ENCODE data around the gene ASS1. TPM values are rescaled to one million over a fixed set of nuclear protein-coding genes. Genes with fewer than 3 reads are reported as not detected.

Gene ASS1
- total RNA-seq, 3 donors from 2014 or later (not counting 1 experiment from before 2014, with no cell fraction given), result 1.3 TPM; not detected in 2

- Mint-ChIP-seq H3K27ac (no peak overlapping the region), H3K9me3 (no peaks in the 10 kb centered on the region), H3K36me3 (no peaks in the 10 kb centered on the region), H3K27me3 (ENCODE audit: low read depth in 2 of 2) (no peaks in the 10 kb centered on the region), H3K4me3 (no peak overlapping the region), H3K4me1 (no peaks in the 10 kb centered on the region)
- no peaks in the 10 kb centered on the region for H3K4me1 ChIP-seq (ENCODE audit: control insufficient read depth, insufficient read depth, low read length)
- DNase-seq, result no peak
- no peak overlapping the region for H3K4me3 ChIP-seq (ENCODE audit: low read length)
- ATAC-seq, result no peak
- no peaks in the 10 kb centered on the region for H3K36me3 ChIP-seq (ENCODE audit: control insufficient read depth, insufficient read depth, low read length)
- H3K27me3 ChIP-seq (ENCODE audit: control insufficient read depth, insufficient read depth, low read length), result no peaks in the 10 kb centered on the region
- intact Hi-C loops (cut with micrococcal nuclease), result no loop called here
- no peak overlapping the region for H3K27ac ChIP-seq (ENCODE audit: low read length)
- WGBS (ENCODE audit: insufficient coverage), result 74% methylated on average over 4 of the region's 4 CpGs
- TF ChIP-seq CTCF (IDR thresholded peaks at IDR 0.05), result no peak
- no peaks in the 10 kb centered on the region for H3K9me3 ChIP-seq (ENCODE audit: control insufficient read depth, insufficient read depth, low read length)
Measured at GRCh38 chr9:130409246-130409645, 35.5 kb upstream of the ASS1 start.

GRCh38 chr9:130410443-130410842 lies 34.3 kb upstream of the ASS1 start:
- H3K27me3 ChIP-seq (ENCODE audit: control insufficient read depth, insufficient read depth, low read length), result no peaks in the 10 kb centered on the region
- H3K9me3 ChIP-seq (ENCODE audit: control insufficient read depth, insufficient read depth, low read length), result no peaks in the 10 kb centered on the region
- Mint-ChIP-seq H3K27me3 (ENCODE audit: low read depth in 2 of 2) (no peaks in the 10 kb centered on the region), H3K4me3 (no peak overlapping the region), H3K4me1 (no peaks in the 10 kb centered on the region), H3K27ac (no peak overlapping the region), H3K9me3 (no peaks in the 10 kb centered on the region), H3K36me3 (no peaks in the 10 kb centered on the region)
- H3K36me3 ChIP-seq (ENCODE audit: control insufficient read depth, insufficient read depth, low read length), result no peaks in the 10 kb centered on the region
- H3K4me3 ChIP-seq (ENCODE audit: low read length), result no peak overlapping the region
- ATAC-seq (no peak), DNase-seq (no peak)
- no peak overlapping the region for H3K27ac ChIP-seq (ENCODE audit: low read length)
- 89% methylated on average over 12 of the region's 12 CpGs for WGBS (ENCODE audit: insufficient coverage)
- intact Hi-C loops (cut with micrococcal nuclease), result no loop called here
- H3K4me1 ChIP-seq (ENCODE audit: control insufficient read depth, insufficient read depth, low read length), result no peaks in the 10 kb centered on the region
- no peak for TF ChIP-seq CTCF (IDR thresholded peaks at IDR 0.05)

GRCh38 chr9:130411566-130411915 lies 33.2 kb upstream of the ASS1 start:
- H3K27ac ChIP-seq (ENCODE audit: low read length), result no peak overlapping the region
- H3K9me3 ChIP-seq (ENCODE audit: control insufficient read depth, insufficient read depth, low read length), result no peaks in the 10 kb centered on the region
- no peaks in the 10 kb centered on the region for H3K9me3 Mint-ChIP-seq
- intact Hi-C loops (cut with micrococcal nuclease), result no loop called here
- no peaks in the 10 kb centered on the region for H3K27me3 ChIP-seq (ENCODE audit: control insufficient read depth, insufficient read depth, low read length)
- no peak overlapping the region for H3K4me3 ChIP-seq (ENCODE audit: low read length)
- H3K4me1 Mint-ChIP-seq, result no peaks in the 10 kb centered on the region
- no peaks in the 10 kb centered on the region for H3K4me1 ChIP-seq (ENCODE audit: control insufficient read depth, insufficient read depth, low read length)
- TF ChIP-seq CTCF (IDR thresholded peaks at IDR 0.05), result no peak
- whole genome bisulfite sequencing (ENCODE audit: insufficient coverage), result 95% methylated on average over 2 of the region's 3 CpGs
- H3K4me3 Mint-ChIP-seq, result no peak overlapping the region
- no peaks in the 10 kb centered on the region for H3K36me3 Mint-ChIP-seq
- no peaks in the 10 kb centered on the region for H3K36me3 ChIP-seq (ENCODE audit: control insufficient read depth, insufficient read depth, low read length)
- H3K27ac Mint-ChIP-seq, result no peak overlapping the region
- no peaks in the 10 kb centered on the region for H3K27me3 Mint-ChIP-seq (ENCODE audit: low read depth in 2 of 2)
- ATAC-seq (no peak), DNase-seq (no peak)

- DNase-seq (no peak), ATAC-seq (no peak)
- Mint-ChIP-seq H3K4me3 (no peak overlapping the region), H3K4me1 (no peaks in the 10 kb centered on the region), H3K27me3 (ENCODE audit: low read depth in 2 of 2) (no peaks in the 10 kb centered on the region), H3K36me3 (no peaks in the 10 kb centered on the region), H3K9me3 (no peaks in the 10 kb centered on the region), H3K27ac (no peak overlapping the region)
- Histone ChIP-seq H3K4me3 (ENCODE audit: low read length) (no peak overlapping the region), H3K4me1 (ENCODE audit: control insufficient read depth, insufficient read depth, low read length) (no peaks in the 10 kb centered on the region), H3K27me3 (ENCODE audit: control insufficient read depth, insufficient read depth, low read length) (no peaks in the 10 kb centered on the region), H3K27ac (ENCODE audit: low read length) (no peak overlapping the region), H3K36me3 (ENCODE audit: control insufficient read depth, insufficient read depth, low read length) (no peaks in the 10 kb centered on the region), H3K9me3 (ENCODE audit: control insufficient read depth, insufficient read depth, low read length) (no peaks in the 10 kb centered on the region)
- TF ChIP-seq CTCF (IDR thresholded peaks at IDR 0.05), result no peak
- intact Hi-C loops (cut with micrococcal nuclease), result no loop called here
- WGBS (ENCODE audit: insufficient coverage), result 86% methylated on average over 12 of the region's 12 CpGs
Measured at GRCh38 chr9:130414081-130414731, 30.6 kb upstream of the ASS1 start.
